Neural cell (in vitro differentiated cells): Measurements from ENCODE around the gene KRTAP20-3. TPM values are rescaled to one million over a fixed set of nuclear protein-coding genes. Genes with fewer than 3 reads are reported as not detected.

Experiments used
- H2AFZ ChIP-seq: fragments of 200-600, 300-800 bp; sonication (generic), shearing (Covaris generic); 2 replicates; pipeline ENCODE4 v1.6.0; 2014; ENCODE audit warnings: low read depth, mild to moderate bottlenecking, antibody characterized with exemption, low read length, moderate library complexity
- H3F3A ChIP-seq: fragments of 200-600 bp; shearing (Covaris generic); 2 replicates; pipeline ENCODE4 v1.6.1; 2016; ENCODE audit warnings: mild to moderate bottlenecking, moderate library complexity, mixed read lengths, antibody characterized with exemption, low read length; ENCODE audit not compliant: insufficient read depth, poor library complexity, severe bottlenecking
- H3K27ac ChIP-seq: fragments of 200-600, 300-800 bp; sonication (generic), shearing (Covaris generic); 2 replicates; pipeline ENCODE4 v1.5.1; 2014; ENCODE audit warnings: mild to moderate bottlenecking, low read length, moderate library complexity
- H3K27me3 ChIP-seq: fragments of 300-800, 200-600 bp; sonication (generic), shearing (Covaris generic); 2 replicates; pipeline ENCODE4 v1.6.0; 2014; ENCODE audit warnings: mild to moderate bottlenecking, low read depth, low read length, moderate library complexity; ENCODE audit not compliant: insufficient read depth
- H3K36me3 ChIP-seq: fragments of 300-800, 200-600 bp; sonication (generic), shearing (Covaris generic); 2 replicates; pipeline ENCODE4 v1.5.1; 2014; ENCODE audit warnings: mild to moderate bottlenecking, antibody characterized with exemption, low read length, moderate library complexity; ENCODE audit not compliant: insufficient read depth
- H3K4me2 ChIP-seq: fragments of 300-800, 200-600 bp; sonication (generic), shearing (Covaris generic); 2 replicates; pipeline ENCODE4 v1.6.0; 2014; ENCODE audit warnings: mild to moderate bottlenecking, low read length
- H3K4me3 ChIP-seq: fragments of 300-800, 200-600 bp; sonication (generic), shearing (Covaris generic); 2 replicates; pipeline ENCODE4 v1.5.1; 2014; ENCODE audit warnings: mild to moderate bottlenecking, low read length, moderate library complexity
- H3K79me2 ChIP-seq: fragments of 200-600 bp; shearing (Covaris generic); replicated peaks from 2 replicates; pipeline ENCODE4 v1.6.0; 2014; ENCODE audit warnings: mild to moderate bottlenecking, low read length, moderate library complexity; ENCODE audit not compliant: insufficient read depth
- H3K9ac ChIP-seq: fragments of 300-800, 200-600 bp; sonication (generic), shearing (Covaris generic); 2 replicates; pipeline ENCODE4 v1.6.1; 2016; ENCODE audit warnings: mild to moderate bottlenecking, low read length, mixed read lengths
- H3K9me2 ChIP-seq: fragments of 200-600 bp; shearing (Covaris generic); 2 replicates; pipeline ENCODE4 v1.6.1; 2016; ENCODE audit warnings: mild to moderate bottlenecking, low read length, mixed read lengths; ENCODE audit not compliant: insufficient read depth
- H3K9me3 ChIP-seq: fragments of 200-600, 300-800 bp; sonication (generic), shearing (Covaris generic); 2 replicates; pipeline ENCODE4 v1.6.1; 2016; ENCODE audit warnings: mild to moderate bottlenecking, mixed run types, low read length, moderate library complexity, mixed read lengths
- H4K20me1 ChIP-seq: fragments of 200-600 bp; shearing (Covaris generic); 2 replicates; pipeline ENCODE4 v1.6.1; 2016; ENCODE audit warnings: mild to moderate bottlenecking, mixed run types; ENCODE audit not compliant: insufficient read depth
- EP300 ChIP-seq: fragments of 450-650 bp; conservative IDR thresholded peaks from 2 replicates; pipeline ENCODE4 v1.6.1; 2014; ENCODE audit warnings: antibody characterized with exemption, mild to moderate bottlenecking, moderate library complexity; ENCODE audit not compliant: poor library complexity, severe bottlenecking
- EZH2 ChIP-seq: fragments of 200-600, 300-800 bp; shearing (Covaris generic), sonication (generic); IDR thresholded peaks from 2 replicates; pipeline ENCODE4 v1.6.1; 2014; ENCODE audit warnings: antibody characterized with exemption, low read length, borderline replicate concordance, mild to moderate bottlenecking; ENCODE audit not compliant: insufficient read depth, poor library complexity, severe bottlenecking
- MXI1 ChIP-seq: fragments of 450-650 bp; conservative IDR thresholded peaks from 2 replicates; pipeline ENCODE4 v1.6.1; 2014; ENCODE audit warnings: antibody characterized with exemption, mild to moderate bottlenecking; ENCODE audit not compliant: poor library complexity, severe bottlenecking
- POLR2AphosphoS5 ChIP-seq: IDR thresholded peaks from 2 replicates; pipeline ENCODE4 v1.6.1; 2012
- RAD21 ChIP-seq: fragments of 450-650 bp; conservative IDR thresholded peaks from 2 replicates; pipeline ENCODE4 v1.6.1; 2014; ENCODE audit warnings: antibody characterized with exemption, mild to moderate bottlenecking, moderate library complexity
- REST ChIP-seq: IDR thresholded peaks from 2 replicates; pipeline ENCODE4 v1.6.1; 2012; ENCODE audit warnings: borderline replicate concordance
- SMC3 ChIP-seq: fragments of 450-650 bp; conservative IDR thresholded peaks from 2 replicates; pipeline ENCODE4 v1.6.1; 2014; ENCODE audit warnings: antibody characterized with exemption, mild to moderate bottlenecking, moderate library complexity; ENCODE audit not compliant: poor library complexity
- TAF1 ChIP-seq: IDR thresholded peaks from 2 replicates; pipeline ENCODE4 v1.6.1; 2012; ENCODE audit warnings: low read depth
- polyA plus RNA-seq: library from polyadenylated mRNA; depleted of rRNA; stranded (reverse); fragments of >200 nt; gene quantifications from 2 replicates; pipeline ENCODE4 v1.2.3, GENCODE V29; 2014

Gene KRTAP20-3
- polyA plus RNA-seq, 1 donor from 2014 or later: not detected

- H3K9ac ChIP-seq: no peak overlapping the region
- H2AFZ ChIP-seq: no peak overlapping the region
- H4K20me1 ChIP-seq: no peaks in the 10 kb centered on the region
- no peaks in the 10 kb centered on the region for H3K27me3 ChIP-seq
- H3K36me3 ChIP-seq: no peaks in the 10 kb centered on the region
- H3K9me2 ChIP-seq: no peaks in the 10 kb centered on the region
- H3K27ac ChIP-seq: no peak overlapping the region
- no peaks in the 10 kb centered on the region for H3K79me2 ChIP-seq
- peaks cover 6% of the 10 kb centered on the region for H3K9me3 ChIP-seq
- H3F3A ChIP-seq: no peaks in the 10 kb centered on the region
- no peak for TF ChIP-seq SMC3
- TF ChIP-seq POLR2AphosphoS5: no peak
- no peak for TF ChIP-seq REST
- no peak for TF ChIP-seq EP300
- no peak overlapping the region for H3K4me3 ChIP-seq
- no peak overlapping the region for H3K4me2 ChIP-seq
Measured at GRCh38 chr21:30629200-30629599, 13.5 kb upstream of the KRTAP20-3 start.

GRCh38 chr21:30634906-30635305 lies 7.8 kb upstream of the KRTAP20-3 start, which contains the start of gene KRTAP20-2:
Gene KRTAP20-2 (plus strand): TSS chr21:30635206. CDS start chr21:30635264, 58 bp downstream.
- Histone ChIP-seq H3K36me3 (no peaks in the 10 kb centered on the region), H3K27ac (no peak within 1 kb of the TSS), H3F3A (no peaks in the 10 kb centered on the region), H3K27me3 (no peaks in the 10 kb centered on the region), H2AFZ (no peak within 1 kb of the TSS), H3K4me3 (no peak within 1 kb of the TSS), H3K9me2 (no peaks in the 10 kb centered on the region), H3K79me2 (no peaks in the 10 kb centered on the region), H4K20me1 (no peaks in the 10 kb centered on the region), H3K4me2 (no peak within 1 kb of the TSS), H3K9me3 (no peaks in the 10 kb centered on the region), H3K9ac (no peak within 1 kb of the TSS)
- no peak for TF ChIP-seq RAD21
- TF ChIP-seq MXI1: no peak
- TF ChIP-seq POLR2AphosphoS5: no peak

GRCh38 chr21:30638686-30639085 lies 4.0 kb upstream of the KRTAP20-3 start:
- Histone ChIP-seq H3K27ac (no peak overlapping the region), H4K20me1 (no peaks in the 10 kb centered on the region), H3K4me2 (no peak overlapping the region), H3K27me3 (no peaks in the 10 kb centered on the region), H3K9me2 (no peaks in the 10 kb centered on the region), H3K9me3 (no peaks in the 10 kb centered on the region), H3K36me3 (no peaks in the 10 kb centered on the region), H3K4me3 (no peak overlapping the region), H3K79me2 (no peaks in the 10 kb centered on the region), H3F3A (no peaks in the 10 kb centered on the region), H2AFZ (no peak overlapping the region), H3K9ac (no peak overlapping the region)
- TF ChIP-seq MXI1: no peak
- no peak for TF ChIP-seq SMC3
- TF ChIP-seq REST: no peak
- no peak for TF ChIP-seq EP300
- no peak for TF ChIP-seq RAD21
- TF ChIP-seq TAF1: no peak
- TF ChIP-seq EZH2: no peak
